Measurements from ENCODE around the gene USB1.

USB1 gene, protein sequence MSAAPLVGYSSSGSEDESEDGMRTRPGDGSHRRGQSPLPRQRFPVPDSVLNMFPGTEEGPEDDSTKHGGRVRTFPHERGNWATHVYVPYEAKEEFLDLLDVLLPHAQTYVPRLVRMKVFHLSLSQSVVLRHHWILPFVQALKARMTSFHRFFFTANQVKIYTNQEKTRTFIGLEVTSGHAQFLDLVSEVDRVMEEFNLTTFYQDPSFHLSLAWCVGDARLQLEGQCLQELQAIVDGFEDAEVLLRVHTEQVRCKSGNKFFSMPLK

DNA sequence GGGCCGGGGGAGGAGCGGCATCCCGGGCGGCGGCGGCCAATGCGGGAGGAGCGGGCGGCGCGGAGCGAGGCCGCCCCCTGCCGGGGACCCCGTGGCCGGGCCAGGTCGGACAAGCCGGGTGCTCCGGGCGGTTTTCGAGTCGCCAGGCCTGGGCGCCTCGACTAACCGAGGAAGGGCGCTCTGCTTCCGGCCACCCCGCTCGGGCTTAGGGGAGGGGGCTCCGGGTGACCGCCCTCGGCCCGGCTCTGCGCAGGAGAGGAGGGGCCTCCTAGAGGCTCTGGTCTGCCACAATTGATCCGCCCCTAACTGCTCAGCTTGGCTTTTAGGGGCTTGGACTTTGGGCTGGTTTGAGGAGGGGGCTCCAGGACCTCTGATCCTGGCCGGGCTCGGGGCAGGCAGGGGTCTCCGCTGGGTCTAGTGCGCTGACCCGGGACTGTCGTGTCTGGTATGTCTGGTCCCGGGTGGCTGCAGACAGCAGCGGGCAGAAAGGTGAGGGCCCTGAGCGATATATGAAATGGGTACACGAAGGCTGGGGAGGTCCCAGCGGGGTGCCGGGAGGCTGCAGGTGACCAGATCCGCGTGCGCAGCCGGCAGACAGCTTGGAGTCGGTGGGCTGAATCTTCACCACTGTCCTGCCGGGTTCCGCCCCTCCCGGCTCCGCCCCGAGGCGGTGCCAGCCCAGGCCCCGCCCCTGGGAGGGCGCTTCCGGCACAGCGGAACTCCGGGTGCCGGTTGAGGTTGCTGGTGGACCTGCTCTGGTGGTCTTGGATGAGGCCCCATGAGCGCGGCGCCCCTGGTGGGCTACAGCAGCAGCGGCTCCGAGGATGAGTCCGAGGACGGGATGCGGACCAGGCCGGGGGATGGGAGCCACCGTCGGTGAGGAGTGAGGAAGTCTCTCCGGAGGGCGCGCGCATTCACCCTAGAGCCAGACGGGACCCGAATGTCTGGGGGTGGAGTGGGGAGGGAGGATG is at the start of gene USB1:
USB1 (plus strand) TSS at position 702 of the 971 bp plus-strand sequence; CDS start at position 779, 77 bp downstream.
- peak; percentile 83 for DNase-seq (ENCODE audit: low spot score)

DNA sequence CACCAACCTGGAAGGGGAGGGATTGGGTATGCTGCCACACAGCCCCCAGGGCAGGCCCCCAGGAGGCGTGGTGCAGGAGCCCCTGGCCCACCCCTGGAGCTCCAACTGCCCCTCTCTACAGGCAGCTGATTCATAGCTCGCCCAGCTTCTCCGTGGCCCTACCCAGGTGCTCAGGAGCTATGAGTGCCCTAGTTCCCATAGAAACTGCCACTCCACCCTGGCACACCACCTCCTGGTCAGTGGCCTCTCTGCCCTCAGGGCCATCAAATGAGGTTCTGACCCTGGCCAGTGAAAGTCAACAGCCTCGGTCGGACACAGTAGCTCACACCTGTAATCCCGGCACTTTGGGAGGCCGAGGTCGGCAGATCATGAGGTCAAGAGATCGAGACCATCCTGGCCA is 48.3 kb upstream of the USB1 start:
- DNase-seq (ENCODE audit: low spot score) = no peak

DNA sequence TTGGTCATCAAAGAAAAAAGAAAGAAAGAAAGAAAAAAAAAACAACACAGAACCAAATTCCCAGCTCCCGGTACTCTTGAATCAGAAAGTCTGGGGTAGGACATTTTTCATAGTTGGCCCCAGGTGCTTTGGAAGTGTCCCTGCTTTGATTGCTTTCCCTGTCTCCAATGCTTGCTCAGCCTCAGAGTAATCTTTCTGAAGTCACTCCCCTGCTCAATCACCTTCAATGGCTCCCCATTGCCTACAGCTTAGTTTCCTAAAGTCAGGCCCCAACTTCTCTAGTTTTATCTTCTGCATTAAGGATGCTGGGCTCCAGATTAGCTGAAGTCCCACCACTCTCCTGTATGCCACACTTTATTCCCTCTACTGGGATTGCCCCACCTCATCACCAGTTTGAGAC is 47.4 kb upstream of the USB1 start:
- no peak for DNase-seq (ENCODE audit: low spot score)

DNA sequence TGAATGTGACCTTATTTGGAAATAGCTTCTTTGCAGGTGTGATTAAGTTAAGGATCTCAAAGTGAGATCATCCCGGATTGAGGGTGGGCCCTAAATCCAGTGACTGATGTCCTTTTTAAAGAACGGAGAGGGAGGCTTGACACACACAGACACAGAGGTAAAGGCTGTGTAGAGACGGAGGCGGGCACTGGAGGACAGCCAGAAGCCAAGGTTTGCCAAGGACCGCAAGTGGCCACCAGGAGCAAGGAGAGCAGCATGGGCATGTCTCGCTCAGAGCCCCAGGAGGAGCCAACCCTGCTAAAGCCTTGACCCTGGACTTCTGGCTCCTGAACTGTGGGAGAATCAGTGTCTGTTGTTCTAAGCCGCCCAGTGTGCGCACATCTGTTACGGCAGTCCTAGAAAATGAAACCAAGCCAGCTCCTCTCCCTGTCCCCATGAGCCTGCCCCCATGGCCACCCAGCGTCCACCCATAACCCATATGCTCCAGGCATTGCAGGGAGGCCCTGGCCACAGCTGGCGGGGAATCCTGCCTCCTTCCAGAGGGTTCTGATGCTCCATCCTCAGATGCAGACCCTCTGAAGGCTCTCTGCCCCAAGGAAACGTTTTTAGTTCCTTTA is 45.5 kb upstream of the USB1 start:
- no peak for DNase-seq (ENCODE audit: low spot score)

DNA sequence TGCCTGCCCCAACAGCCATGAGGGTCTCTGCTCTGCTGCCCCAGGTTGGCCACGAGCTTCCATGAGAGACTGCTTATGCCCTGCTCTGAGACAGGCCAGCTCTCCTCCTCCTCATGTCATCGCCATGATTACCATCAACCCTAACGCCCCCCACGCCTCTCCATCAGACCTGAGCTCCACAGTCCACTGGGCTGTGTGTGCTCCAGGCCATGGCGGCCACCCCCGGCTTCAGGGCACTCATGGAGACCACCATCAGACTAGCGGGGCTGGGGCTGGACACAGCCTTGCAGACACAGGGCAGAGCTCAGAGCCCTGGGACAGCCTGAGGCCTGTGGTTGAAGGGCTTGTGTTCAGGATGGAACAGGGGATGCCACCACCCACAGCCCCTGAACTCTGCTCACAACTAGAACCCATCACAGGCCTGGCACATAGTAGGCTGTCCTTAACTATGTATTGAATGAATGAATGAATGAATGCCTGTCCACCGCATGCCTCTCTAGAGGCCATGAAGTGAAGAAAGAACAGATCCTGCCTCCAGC is 44.9 kb upstream of the USB1 start:
- no peak for DNase-seq (ENCODE audit: low spot score)

DNA sequence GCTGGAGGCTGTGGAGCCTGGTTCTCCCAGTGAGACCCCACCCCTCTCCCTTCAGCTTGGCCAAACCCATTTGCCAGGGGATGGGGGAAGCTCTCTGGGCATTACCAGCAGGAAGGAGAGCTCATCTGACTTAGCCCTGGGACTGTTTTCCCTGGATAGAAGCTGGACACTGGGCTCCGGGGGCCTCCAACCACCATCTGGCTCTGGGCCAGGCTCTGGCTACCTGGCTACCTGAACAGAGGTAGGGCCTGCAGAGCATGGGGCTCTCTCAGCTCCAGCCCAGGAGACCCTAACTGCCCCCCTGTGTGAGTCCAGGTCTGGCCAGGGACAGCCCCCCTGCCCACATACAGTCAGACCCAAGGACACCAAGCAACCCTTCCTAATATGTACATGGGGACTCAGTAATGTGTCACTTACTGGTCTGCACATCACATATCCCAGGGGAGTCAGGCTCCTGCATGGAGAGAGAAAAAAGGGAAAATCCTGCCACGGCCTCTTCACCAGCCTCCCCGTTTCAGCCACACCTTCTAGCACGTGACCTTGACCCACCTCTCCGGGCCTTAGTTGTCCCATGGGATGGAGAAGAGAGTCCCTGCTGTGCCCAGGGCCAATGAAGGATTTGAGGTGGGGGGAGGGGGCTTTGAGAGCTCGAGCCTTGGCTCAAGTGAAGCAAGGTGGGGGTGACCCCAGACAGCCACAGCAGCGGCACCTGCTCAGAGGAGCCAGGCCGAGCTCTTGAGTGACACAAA is 44.1 kb upstream of the USB1 start:
- no peak for DNase-seq (ENCODE audit: low spot score)

DNA sequence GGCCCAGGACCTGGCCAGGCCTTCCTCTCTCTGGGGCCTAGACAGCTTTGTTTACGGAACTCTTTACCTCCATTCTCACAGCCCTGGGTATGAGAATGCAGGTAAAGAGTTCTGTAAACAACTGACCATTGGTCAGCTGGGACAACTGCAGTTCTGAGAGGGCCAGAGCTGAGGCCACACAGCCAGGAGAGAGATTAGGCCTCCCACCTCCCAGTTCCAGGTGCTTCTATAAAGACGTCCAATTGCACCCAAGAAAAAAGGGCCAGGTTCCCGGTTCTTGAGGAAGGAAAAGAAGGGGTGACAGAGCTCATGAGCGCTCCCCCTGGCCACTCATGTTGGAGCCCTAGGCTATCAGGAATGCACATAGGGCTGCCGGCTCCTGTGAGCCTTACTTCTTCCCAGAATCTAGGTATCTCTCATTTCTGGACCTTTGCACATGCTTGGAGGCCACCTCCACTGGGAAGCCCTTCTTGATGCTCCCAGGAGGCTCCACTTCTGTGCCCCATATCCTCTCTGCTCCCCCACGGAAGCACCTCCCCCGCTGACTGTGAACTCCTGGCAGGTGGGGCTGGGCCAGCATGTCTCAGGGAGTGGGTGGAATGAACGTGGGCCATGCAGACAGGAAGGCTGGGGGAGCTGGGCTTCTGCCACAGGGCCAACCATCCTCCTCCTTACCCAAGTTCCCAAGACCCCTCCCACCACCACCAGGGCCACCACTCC is 43.4 kb upstream of the USB1 start:
- no peak for DNase-seq (ENCODE audit: low spot score)

DNA sequence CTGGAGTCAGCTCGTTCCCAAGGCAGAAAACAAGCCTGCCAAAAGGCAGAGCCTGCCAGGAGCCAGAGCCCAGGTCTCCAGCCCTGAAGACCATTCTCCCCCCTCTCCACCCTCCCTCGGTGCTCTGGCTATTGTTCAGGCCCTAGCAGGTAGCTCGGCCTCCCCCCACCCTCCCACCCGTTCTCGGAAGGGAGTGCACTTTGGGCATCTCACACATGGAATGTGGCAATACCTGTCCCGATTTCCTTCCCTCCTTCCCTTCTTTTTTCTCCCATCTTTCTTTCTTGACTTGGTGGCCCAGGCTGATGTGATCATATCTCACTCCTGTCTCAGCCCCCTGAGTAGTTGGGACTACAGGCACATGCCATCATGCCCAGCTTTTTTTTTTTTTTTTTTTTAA is 42.7 kb upstream of the USB1 start:
- DNase-seq (ENCODE audit: low spot score) = no peak

DNA sequence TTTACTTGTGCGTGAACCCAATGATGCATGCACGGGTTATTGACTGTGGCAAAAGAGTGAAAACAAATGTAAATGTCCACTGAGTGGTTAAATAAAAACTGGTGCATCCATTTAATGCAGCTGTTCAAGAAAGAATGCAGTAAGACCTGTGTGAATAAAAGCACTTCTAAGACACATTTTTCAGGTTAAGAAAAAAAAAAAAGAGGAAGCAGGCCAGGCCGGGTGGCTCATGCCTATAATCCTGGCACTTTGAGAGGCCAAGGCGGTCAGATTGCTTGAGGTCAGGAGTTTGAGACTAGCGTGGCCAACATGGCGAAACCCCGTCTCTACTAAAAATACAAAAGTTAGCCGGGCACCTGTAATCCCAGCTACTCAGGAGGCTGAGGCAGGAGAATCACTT is 42.1 kb upstream of the USB1 start:
- no peak for DNase-seq (ENCODE audit: low spot score)

DNA sequence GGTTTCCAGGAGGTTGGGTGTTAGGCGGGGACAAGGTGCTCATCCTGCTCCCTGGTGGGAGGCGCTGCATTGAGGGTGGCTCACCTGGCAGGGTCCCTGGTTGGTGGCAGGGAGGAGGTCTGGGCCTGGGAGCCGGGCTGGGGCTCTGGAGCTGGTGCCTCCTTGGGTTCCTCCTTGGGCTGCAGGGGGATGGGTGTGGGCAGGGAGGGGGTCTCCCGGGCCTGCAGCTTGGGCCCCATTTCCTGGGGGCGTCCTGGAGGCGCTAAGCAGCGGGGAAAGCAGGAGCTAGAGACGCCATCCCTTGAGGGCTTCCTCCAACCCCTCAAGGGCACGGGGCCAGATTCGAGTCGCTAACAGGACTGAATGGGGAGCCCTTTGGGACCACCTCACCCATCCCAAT is 41.4 kb upstream of the USB1 start:
- no peak for DNase-seq (ENCODE audit: low spot score)

DNA sequence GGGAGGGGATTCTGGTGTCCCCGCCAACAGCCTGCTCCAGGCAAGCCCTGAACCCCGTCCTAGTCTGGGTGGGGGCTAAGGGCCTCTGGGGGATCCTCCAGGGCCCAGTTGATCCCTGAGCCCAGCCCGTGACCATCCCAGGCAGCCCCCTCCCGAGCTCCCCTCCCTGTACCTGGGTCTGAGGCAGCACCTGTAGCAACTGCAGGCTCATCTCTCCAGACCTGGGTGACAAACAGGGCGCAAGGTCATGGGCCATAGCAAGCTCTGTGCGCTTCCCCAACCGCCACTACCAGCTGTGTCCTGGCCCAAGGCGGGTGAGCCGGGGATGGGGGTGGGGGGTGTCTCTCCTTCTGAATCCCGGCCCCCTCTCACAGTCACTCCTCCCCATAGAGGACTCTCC is 40.9 kb upstream of the USB1 start:
- DNase-seq (ENCODE audit: low spot score) = no peak

DNA sequence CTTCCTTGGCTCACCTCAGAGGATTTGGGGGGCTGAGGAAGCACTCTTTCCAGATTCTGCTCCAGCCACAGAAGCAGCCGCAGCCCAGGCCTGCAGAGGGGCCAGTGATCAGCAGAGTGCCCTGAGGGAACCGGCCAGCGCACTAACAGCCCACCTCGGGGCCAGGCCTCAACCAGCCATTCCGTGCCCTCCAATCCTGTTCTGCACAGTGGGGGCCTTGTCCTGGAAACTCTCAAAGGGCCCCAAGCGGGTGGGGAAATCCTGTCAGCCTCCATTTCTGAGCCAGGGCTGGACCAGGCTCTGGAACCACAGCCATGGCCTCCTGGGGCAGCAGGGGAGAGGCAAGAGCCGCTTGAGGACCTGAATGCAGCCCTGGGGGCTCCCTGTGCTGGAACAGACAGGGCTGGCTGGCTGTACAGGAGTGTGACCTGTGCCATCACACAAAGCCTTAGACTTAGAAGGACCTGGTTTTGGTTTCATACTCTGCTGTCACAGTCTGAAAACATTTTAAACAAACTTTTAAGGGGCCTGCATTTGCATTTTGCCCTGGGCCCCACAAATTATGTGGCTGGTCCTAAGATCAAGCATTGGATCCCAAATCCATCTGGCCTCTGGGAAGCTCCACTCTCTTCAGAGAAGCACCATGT is 40.3 kb upstream of the USB1 start:
- DNase-seq (ENCODE audit: low spot score) = no peak

DNA sequence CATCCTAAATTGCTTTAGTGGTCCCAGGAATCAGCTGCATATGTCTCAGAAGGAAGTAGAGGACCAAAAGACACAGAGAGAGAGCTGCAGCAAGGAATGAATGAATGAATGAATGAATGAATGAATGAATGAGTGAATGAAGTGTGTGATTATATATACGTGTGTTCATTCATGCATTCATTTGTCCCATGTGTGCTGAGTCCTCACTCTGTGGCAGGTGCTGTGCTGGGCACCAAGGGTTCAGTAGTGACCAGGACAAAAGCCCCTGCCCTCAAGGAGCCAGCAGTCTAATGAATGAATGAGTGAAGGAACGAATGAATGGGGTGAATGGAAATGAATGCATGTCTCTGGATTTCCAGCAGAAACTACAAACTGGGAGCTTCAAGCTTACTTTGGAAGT is 39.7 kb upstream of the USB1 start:
- DNase-seq (ENCODE audit: low spot score) = no peak

DNA sequence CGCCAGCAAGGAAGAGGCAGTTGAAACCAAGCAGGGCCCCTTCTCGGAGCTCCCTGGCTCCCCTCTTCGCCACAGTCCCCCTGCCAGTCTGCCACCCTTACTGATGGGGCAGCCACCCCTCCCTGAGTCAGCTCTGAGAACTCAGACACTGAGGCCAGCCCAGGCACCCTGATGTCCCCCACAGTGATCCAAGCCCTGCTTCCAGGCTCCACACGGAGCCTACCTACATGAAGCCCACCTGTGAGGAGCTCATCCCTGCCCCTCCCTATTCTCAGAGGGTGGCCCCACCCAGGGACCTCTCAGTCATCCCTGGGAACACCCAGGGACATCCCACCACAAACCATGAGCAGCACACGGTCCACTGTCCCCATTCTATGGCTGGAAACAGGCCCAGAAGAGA is 39.2 kb upstream of the USB1 start:
- no peak for DNase-seq (ENCODE audit: low spot score)

DNA sequence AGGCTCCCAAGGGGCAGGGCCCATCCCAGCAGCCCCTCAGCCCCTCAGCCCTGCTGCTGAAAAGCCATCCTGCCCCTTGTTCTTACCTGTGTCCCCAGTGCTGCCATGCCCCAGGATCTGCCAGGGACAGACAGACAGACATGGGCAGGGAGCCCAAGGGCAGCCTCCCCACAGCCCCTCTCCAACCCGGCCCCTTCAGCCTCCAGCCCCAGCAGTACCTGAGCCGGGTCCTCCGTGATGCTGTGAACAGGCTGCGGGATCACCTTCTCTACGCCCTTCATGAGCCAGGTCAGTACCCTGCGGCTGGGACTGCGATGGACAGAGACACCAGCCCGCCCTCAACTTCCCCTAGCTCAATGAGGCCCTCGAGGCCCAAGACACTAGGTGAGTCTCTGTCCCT is 38.5 kb upstream of the USB1 start:
- DNase-seq (ENCODE audit: low spot score) = no peak

DNA sequence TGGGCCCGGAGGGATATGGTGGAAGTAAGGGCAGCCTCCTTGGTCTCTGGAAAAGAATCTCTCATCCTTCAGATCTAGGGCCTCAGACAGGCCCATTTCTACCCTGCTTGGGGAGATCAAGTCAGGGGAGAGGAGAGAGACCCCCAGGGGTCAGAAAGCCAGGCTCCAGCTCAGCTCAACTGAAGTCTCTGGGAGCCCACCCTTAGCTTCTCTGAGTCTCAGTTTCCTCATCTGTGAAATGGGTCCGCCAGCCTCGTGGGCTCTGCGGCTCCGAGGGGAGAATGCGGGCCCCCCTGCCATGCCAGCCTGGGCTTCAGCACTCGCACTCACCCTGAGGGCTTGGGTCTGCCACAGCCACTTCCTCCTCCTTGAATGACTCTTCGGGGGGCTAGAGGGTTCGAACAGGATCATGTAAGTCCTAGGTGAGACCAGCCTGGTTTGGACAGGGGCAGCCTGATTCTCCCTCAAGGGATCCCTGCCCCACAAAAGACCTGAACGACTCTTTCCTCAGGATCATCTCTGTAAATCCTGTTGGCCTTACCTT is 37.0 kb upstream of the USB1 start:
- DNase-seq (ENCODE audit: low spot score) = no peak

DNA sequence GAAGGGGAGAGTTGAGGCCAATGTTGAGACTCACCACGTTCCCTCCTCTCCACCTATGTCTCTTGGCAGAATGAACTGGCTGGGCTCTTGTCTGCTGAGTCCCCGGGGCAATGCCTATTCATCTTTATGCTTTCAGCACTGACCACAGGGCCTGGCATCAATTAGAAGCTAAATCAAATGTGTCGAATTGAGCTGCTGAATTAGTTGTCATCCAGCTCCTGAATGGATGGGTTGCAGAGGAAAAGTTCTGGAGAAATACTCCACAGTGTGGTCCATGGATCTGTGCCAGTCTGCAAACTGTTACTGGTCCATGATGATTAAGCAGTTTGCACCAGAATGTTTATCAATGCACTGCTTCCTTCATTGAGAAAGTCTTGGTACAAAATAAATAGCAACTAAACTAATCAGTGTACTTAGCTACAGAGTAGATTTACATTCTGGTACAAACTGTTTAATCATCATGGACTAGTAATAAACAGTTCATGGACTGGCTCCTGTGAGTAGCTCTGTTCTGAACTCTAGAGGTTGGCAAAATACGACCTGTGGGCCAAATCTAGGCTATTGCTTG is 34.9 kb upstream of the USB1 start:
- DNase-seq (ENCODE audit: low spot score) = no peak

DNA sequence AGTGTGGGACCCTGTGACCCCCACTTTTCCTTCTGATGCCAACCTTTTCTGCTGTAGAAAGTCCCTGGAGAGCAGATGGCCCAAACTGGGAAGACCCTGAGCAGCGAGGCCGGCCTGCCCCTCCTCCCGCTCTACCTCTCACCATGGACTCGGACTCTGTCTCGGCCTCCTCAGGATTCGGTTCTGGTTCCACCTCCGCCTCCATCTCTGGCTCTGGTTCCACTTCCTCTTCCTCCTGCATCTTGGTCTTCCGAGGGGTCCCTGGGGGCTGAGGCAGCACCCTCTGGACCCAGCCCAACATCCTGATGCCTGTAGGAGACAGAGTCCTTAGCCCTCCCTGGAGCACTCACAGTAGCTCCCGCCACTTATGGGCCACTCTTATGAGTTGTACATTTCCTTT is 34.2 kb upstream of the USB1 start:
- DNase-seq (ENCODE audit: low spot score) = no peak

DNA sequence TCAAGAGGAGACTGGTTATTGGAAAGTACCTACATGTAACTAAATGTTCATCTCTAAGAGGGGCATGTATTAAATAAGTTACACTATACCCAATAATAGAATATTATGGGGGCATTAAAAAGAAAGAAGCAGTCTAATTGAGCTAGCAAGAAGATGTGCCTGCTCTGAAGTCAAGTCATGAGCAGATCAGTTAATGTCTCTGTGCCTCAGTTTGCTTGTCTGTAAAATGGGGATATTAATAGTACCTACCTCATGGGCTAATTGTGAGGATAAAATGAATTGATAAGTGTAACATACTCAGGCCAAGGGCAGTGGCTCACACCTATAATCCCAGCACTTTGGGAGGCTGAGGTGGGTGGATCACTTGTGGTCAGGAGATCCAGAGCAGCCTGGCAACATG is 33.3 kb upstream of the USB1 start:
- DNase-seq (ENCODE audit: low spot score) = no peak

DNA sequence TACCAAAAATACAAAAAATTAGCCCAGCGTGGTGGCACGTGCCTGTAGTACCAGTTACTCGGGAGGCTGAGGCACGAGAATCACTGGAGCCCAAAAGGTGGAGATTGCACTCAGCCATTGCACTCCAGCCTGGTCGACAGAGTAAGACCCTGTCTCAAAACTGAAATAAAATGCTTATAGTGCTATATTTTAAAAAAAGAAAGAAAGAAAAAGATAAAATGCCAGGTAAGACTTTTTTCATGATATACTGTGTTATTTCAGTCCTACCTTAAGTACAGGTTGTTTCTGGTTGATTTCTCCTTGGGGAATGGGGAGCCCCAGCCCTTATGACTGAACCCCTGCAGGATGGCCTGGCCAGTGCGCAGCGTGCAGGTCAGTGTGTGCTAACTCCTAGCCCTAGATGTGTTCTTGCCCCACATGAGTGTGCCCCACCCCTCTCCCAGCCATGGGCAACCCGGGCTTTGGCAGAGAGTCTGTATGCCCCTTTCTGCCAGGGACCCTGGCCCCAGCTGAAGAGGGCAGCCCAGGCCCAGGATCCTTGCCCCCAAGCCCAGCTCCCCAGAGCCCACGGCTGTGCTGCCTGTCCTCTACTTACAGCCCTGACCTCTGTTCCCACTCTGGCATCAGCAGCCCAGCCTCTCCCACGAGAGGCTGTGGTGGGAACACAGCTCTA is 31.6 kb upstream of the USB1 start:
- DNase-seq (ENCODE audit: low spot score) = no peak
